ENCODE data around the gene FOLR1. TPM values are rescaled to one million over a fixed set of nuclear protein-coding genes. Genes with fewer than 3 reads are reported as not detected.
"Not testable (repeated sequence)": the region's sequence is repeated elsewhere in the genome, so short reads cannot be mapped to it uniquely, and the experiment has no call there.

Gene FOLR1
- polyA plus RNA-seq, 2 donors, result 0.26 to 0.94 TPM

GRCh38 chr11:72162891-72163492 lies 28.9 kb upstream of the FOLR1 start:
- H3K9me3 ChIP-seq (ENCODE audit: control insufficient read depth in 2 of 2, insufficient read depth in 1 of 2, low read depth in 1 of 2, low read length in 1 of 2), result no peaks in the 10 kb centered on the region
- WGBS, 2 donors, result 81 to 84% methylated on average over 16 of the region's 16 CpGs
- no peaks in the 10 kb centered on the region for H3K27me3 ChIP-seq (ENCODE audit: control insufficient read depth in 1 of 2, insufficient read depth in 2 of 2, low read length in 2 of 2)
- H3K4me3 ChIP-seq (ENCODE audit: low read depth in 1 of 2, low read length in 2 of 2), result no peak overlapping the region
- no peak overlapping the region for H3K27ac ChIP-seq (ENCODE audit: low read depth in 2 of 2, low read length in 1 of 2)
- no peaks in the 10 kb centered on the region for H3K36me3 ChIP-seq (ENCODE audit: control insufficient read depth in 2 of 2, insufficient read depth in 2 of 2, low read length in 1 of 2)
- peaks cover 0 to 5% of the 10 kb centered on the region in 2 donors for H3K4me1 ChIP-seq (ENCODE audit: control insufficient read depth in 2 of 2, insufficient read depth in 2 of 2, low read length in 1 of 2)

GRCh38 chr11:72164187-72164586 lies 27.8 kb upstream of the FOLR1 start:
- not testable (repeated sequence) for H3K27me3 ChIP-seq (ENCODE audit: control insufficient read depth in 1 of 2, insufficient read depth in 2 of 2, low read length in 2 of 2); H3K36me3 ChIP-seq (ENCODE audit: control insufficient read depth in 2 of 2, insufficient read depth in 2 of 2, low read length in 1 of 2); H3K4me3 ChIP-seq (ENCODE audit: low read depth in 1 of 2, low read length in 2 of 2); H3K4me1 ChIP-seq (ENCODE audit: control insufficient read depth in 2 of 2, insufficient read depth in 2 of 2, low read length in 1 of 2); H3K9me3 ChIP-seq (ENCODE audit: control insufficient read depth in 2 of 2, insufficient read depth in 1 of 2, low read depth in 1 of 2, low read length in 1 of 2); H3K27ac ChIP-seq (ENCODE audit: low read depth in 2 of 2, low read length in 1 of 2)
- 73 to 92% methylated on average over 2 of the region's 3 CpGs for WGBS, 2 donors

- not testable (repeated sequence) for H3K36me3 ChIP-seq (ENCODE audit: control insufficient read depth in 2 of 2, insufficient read depth in 2 of 2, low read length in 1 of 2); H3K9me3 ChIP-seq (ENCODE audit: control insufficient read depth in 2 of 2, insufficient read depth in 1 of 2, low read depth in 1 of 2, low read length in 1 of 2); H3K27me3 ChIP-seq (ENCODE audit: control insufficient read depth in 1 of 2, insufficient read depth in 2 of 2, low read length in 2 of 2); H3K4me1 ChIP-seq (ENCODE audit: control insufficient read depth in 2 of 2, insufficient read depth in 2 of 2, low read length in 1 of 2); H3K4me3 ChIP-seq (ENCODE audit: low read depth in 1 of 2, low read length in 2 of 2)
- peak overlapping the region in 1 of 2 donors; percentile 41 for H3K27ac ChIP-seq (ENCODE audit: low read depth in 2 of 2, low read length in 1 of 2)
- WGBS, 2 donors, result 85% methylated on average over 5 of the region's 5 CpGs
Observed at GRCh38 chr11:72169046-72169555, 22.8 kb upstream of the FOLR1 start.

GRCh38 chr11:72169754-72170153 lies 22.2 kb upstream of the FOLR1 start:
- 82 to 87% methylated on average over 3 of the region's 3 CpGs for WGBS, 2 donors
- H3K27ac ChIP-seq (ENCODE audit: low read depth in 2 of 2, low read length in 1 of 2), result not testable (repeated sequence)

GRCh38 chr11:72172043-72172442 lies 19.9 kb upstream of the FOLR1 start:
- not testable (repeated sequence) for H3K9me3 ChIP-seq (ENCODE audit: control insufficient read depth in 2 of 2, insufficient read depth in 1 of 2, low read depth in 1 of 2, low read length in 1 of 2)
- 66 to 67% methylated on average over 4 of the region's 4 CpGs for WGBS, 2 donors

More at GRCh38 chr11:72169754-72170153, 22.2 kb upstream of the FOLR1 start:
- H3K4me1 ChIP-seq (ENCODE audit: control insufficient read depth in 2 of 2, insufficient read depth in 2 of 2, low read length in 1 of 2); H3K27me3 ChIP-seq (ENCODE audit: control insufficient read depth in 1 of 2, insufficient read depth in 2 of 2, low read length in 2 of 2); H3K9me3 ChIP-seq (ENCODE audit: control insufficient read depth in 2 of 2, insufficient read depth in 1 of 2, low read depth in 1 of 2, low read length in 1 of 2); H3K4me3 ChIP-seq (ENCODE audit: low read depth in 1 of 2, low read length in 2 of 2); H3K36me3 ChIP-seq (ENCODE audit: control insufficient read depth in 2 of 2, insufficient read depth in 2 of 2, low read length in 1 of 2): not testable (repeated sequence)

GRCh38 chr11:72173291-72173690 lies 18.6 kb upstream of the FOLR1 start:
- 74 to 83% methylated on average over 3 of the region's 3 CpGs for WGBS, 2 donors
- Histone ChIP-seq H3K27ac (ENCODE audit: low read depth in 2 of 2, low read length in 1 of 2) (no peak overlapping the region), H3K4me3 (ENCODE audit: low read depth in 1 of 2, low read length in 2 of 2) (no peak overlapping the region), H3K27me3 (ENCODE audit: control insufficient read depth in 1 of 2, insufficient read depth in 2 of 2, low read length in 2 of 2) (no peaks in the 10 kb centered on the region), H3K36me3 (ENCODE audit: control insufficient read depth in 2 of 2, insufficient read depth in 2 of 2, low read length in 1 of 2) (no peaks in the 10 kb centered on the region), H3K9me3 (ENCODE audit: control insufficient read depth in 2 of 2, insufficient read depth in 1 of 2, low read depth in 1 of 2, low read length in 1 of 2) (no peaks in the 10 kb centered on the region), H3K4me1 (ENCODE audit: control insufficient read depth in 2 of 2, insufficient read depth in 2 of 2, low read length in 1 of 2) (peaks cover 0 to 8% of the 10 kb centered on the region in 2 donors)

More at GRCh38 chr11:72172043-72172442, 19.9 kb upstream of the FOLR1 start:
- not testable (repeated sequence) for H3K27ac ChIP-seq (ENCODE audit: low read depth in 2 of 2, low read length in 1 of 2); H3K36me3 ChIP-seq (ENCODE audit: control insufficient read depth in 2 of 2, insufficient read depth in 2 of 2, low read length in 1 of 2); H3K27me3 ChIP-seq (ENCODE audit: control insufficient read depth in 1 of 2, insufficient read depth in 2 of 2, low read length in 2 of 2); H3K4me3 ChIP-seq (ENCODE audit: low read depth in 1 of 2, low read length in 2 of 2); H3K4me1 ChIP-seq (ENCODE audit: control insufficient read depth in 2 of 2, insufficient read depth in 2 of 2, low read length in 1 of 2)

- H3K4me1 ChIP-seq (ENCODE audit: control insufficient read depth in 2 of 2, insufficient read depth in 2 of 2, low read length in 1 of 2), result peaks cover 0 to 8% of the 10 kb centered on the region in 2 donors
- 57 to 63% methylated on average over 8 of the region's 8 CpGs for WGBS, 2 donors
- no peaks in the 10 kb centered on the region for H3K27me3 ChIP-seq (ENCODE audit: control insufficient read depth in 1 of 2, insufficient read depth in 2 of 2, low read length in 2 of 2)
- H3K27ac ChIP-seq (ENCODE audit: low read depth in 2 of 2, low read length in 1 of 2), result peak overlapping the region; percentile 75 to 82
- no peaks in the 10 kb centered on the region for H3K9me3 ChIP-seq (ENCODE audit: control insufficient read depth in 2 of 2, insufficient read depth in 1 of 2, low read depth in 1 of 2, low read length in 1 of 2)
- H3K36me3 ChIP-seq (ENCODE audit: control insufficient read depth in 2 of 2, insufficient read depth in 2 of 2, low read length in 1 of 2), result no peaks in the 10 kb centered on the region
- H3K4me3 ChIP-seq (ENCODE audit: low read depth in 1 of 2, low read length in 2 of 2), result no peak overlapping the region
Observed at GRCh38 chr11:72174302-72175070, 17.5 kb upstream of the FOLR1 start.

- H3K4me1 ChIP-seq (ENCODE audit: control insufficient read depth in 2 of 2, insufficient read depth in 2 of 2, low read length in 1 of 2), result peaks cover 0 to 12% of the 10 kb centered on the region in 2 donors
- no peaks in the 10 kb centered on the region for H3K36me3 ChIP-seq (ENCODE audit: control insufficient read depth in 2 of 2, insufficient read depth in 2 of 2, low read length in 1 of 2)
- no peak overlapping the region for H3K4me3 ChIP-seq (ENCODE audit: low read depth in 1 of 2, low read length in 2 of 2)
- H3K27me3 ChIP-seq (ENCODE audit: control insufficient read depth in 1 of 2, insufficient read depth in 2 of 2, low read length in 2 of 2), result no peaks in the 10 kb centered on the region
- WGBS, 2 donors, result 86 to 90% methylated on average over 6 of the region's 6 CpGs
- no peak overlapping the region for H3K27ac ChIP-seq (ENCODE audit: low read depth in 2 of 2, low read length in 1 of 2)
- H3K9me3 ChIP-seq (ENCODE audit: control insufficient read depth in 2 of 2, insufficient read depth in 1 of 2, low read depth in 1 of 2, low read length in 1 of 2), result no peaks in the 10 kb centered on the region
Observed at GRCh38 chr11:72177656-72178055, 14.3 kb upstream of the FOLR1 start.

- H3K4me3 ChIP-seq (ENCODE audit: low read depth in 1 of 2, low read length in 2 of 2), result no peak overlapping the region
- no peak overlapping the region for H3K27ac ChIP-seq (ENCODE audit: low read depth in 2 of 2, low read length in 1 of 2)
- no peaks in the 10 kb centered on the region for H3K36me3 ChIP-seq (ENCODE audit: control insufficient read depth in 2 of 2, insufficient read depth in 2 of 2, low read length in 1 of 2)
- H3K9me3 ChIP-seq (ENCODE audit: control insufficient read depth in 2 of 2, insufficient read depth in 1 of 2, low read depth in 1 of 2, low read length in 1 of 2), result no peaks in the 10 kb centered on the region
- H3K27me3 ChIP-seq (ENCODE audit: control insufficient read depth in 1 of 2, insufficient read depth in 2 of 2, low read length in 2 of 2), result no peaks in the 10 kb centered on the region
- 83 to 84% methylated on average over 7 of the region's 7 CpGs for WGBS, 2 donors
- H3K4me1 ChIP-seq (ENCODE audit: control insufficient read depth in 2 of 2, insufficient read depth in 2 of 2, low read length in 1 of 2), result peaks cover 0 to 6% of the 10 kb centered on the region in 2 donors
Observed at GRCh38 chr11:72179049-72179803, 12.7 kb upstream of the FOLR1 start.
